Liver (tissue), 9 donors: Measurements from ENCODE around the gene MYOF. TPM values are rescaled to one million over a fixed set of nuclear protein-coding genes. Genes with fewer than 3 reads are reported as not detected.

Source experiments
- DNase-seq: peaks from one replicate; pipeline ENCODE4 v3.0.0-alpha.2; 2017; ENCODE audit warnings: low spot score
- H3K27ac ChIP-seq, 2 donors: one replicate each; pipeline ENCODE4 v1.7.0; 2013; ENCODE audit warnings: inconsistent platforms in 2 of 2, low read length in 2 of 2, control low read depth in 1 of 2, low read depth in 1 of 2, mild to moderate bottlenecking in 1 of 2
- H3K27me3 ChIP-seq, 4 donors: one replicate each; pipeline versions ENCODE4 v1.6.1 to v1.7.0; 2013; ENCODE audit warnings: low read length in 3 of 4, inconsistent platforms in 1 of 4, mild to moderate bottlenecking in 1 of 4, moderate library complexity in 1 of 4; ENCODE audit not compliant: control insufficient read depth in 4 of 4, insufficient read depth in 4 of 4
- H3K36me3 ChIP-seq, 4 donors: one replicate each; pipeline versions ENCODE4 v1.6.1 to v1.7.0; 2013; ENCODE audit warnings: low read length in 3 of 4, mild to moderate bottlenecking in 3 of 4, low read depth in 1 of 4, moderate library complexity in 1 of 4; ENCODE audit not compliant: control insufficient read depth in 4 of 4, insufficient read depth in 3 of 4
- H3K4me1 ChIP-seq, 4 donors: one replicate each; pipeline versions ENCODE4 v1.6.1 to v1.7.0; 2013; ENCODE audit warnings: low read length in 3 of 4, mild to moderate bottlenecking in 3 of 4, moderate library complexity in 1 of 4; ENCODE audit not compliant: control insufficient read depth in 4 of 4, insufficient read depth in 4 of 4
- H3K4me3 ChIP-seq, 3 donors: one replicate each; pipeline versions ENCODE4 v1.6.1 to v1.7.0; 2013; ENCODE audit warnings: low read length in 3 of 3, control low read depth in 1 of 3, low read depth in 1 of 3, mild to moderate bottlenecking in 1 of 3
- H3K9ac ChIP-seq, 2 donors: one replicate each; pipeline ENCODE4 v1.7.0; 2013; ENCODE audit warnings: low read length in 2 of 2, mild to moderate bottlenecking in 2 of 2, moderate library complexity in 2 of 2, control low read depth in 1 of 2, low read depth in 1 of 2
- H3K9me3 ChIP-seq, 4 donors: one replicate each; pipeline versions ENCODE4 v1.6.1 to v1.7.0; 2013; ENCODE audit warnings: low read length in 3 of 4; ENCODE audit not compliant: control insufficient read depth in 4 of 4
- ATF3 ChIP-seq: IDR thresholded peaks from 2 replicates; pipeline ENCODE4 v1.6.1; 2016; ENCODE audit warnings: antibody characterized with exemption
- CTCF ChIP-seq: fragments of 150-350 bp; IDR thresholded peaks from 2 replicates; pipeline ENCODE4 v1.5.1; 2017; ENCODE audit warnings: improper control_type of control experiment, low read depth, low read length; ENCODE audit not compliant: missing input control
- EGR1 ChIP-seq, 2 donors: IDR thresholded peaks; 2 replicates each; pipeline ENCODE4 v1.6.1; 2016 to 2018; ENCODE audit warnings: antibody characterized with exemption in 2 of 2, low read depth in 2 of 2
- FOXA1 ChIP-seq: IDR thresholded peaks from 2 replicates; pipeline ENCODE4 v1.6.1; 2016; ENCODE audit warnings: antibody characterized with exemption
- FOXA2 ChIP-seq: IDR thresholded peaks from 2 replicates; pipeline ENCODE4 v1.6.1; 2016; ENCODE audit warnings: antibody characterized with exemption
- GABPA ChIP-seq, 2 donors: IDR thresholded peaks in 1 of 2; conservative IDR thresholded peaks in 1 of 2; 2 replicates each; pipeline ENCODE4 v1.6.1; 2016; ENCODE audit warnings: antibody characterized with exemption in 2 of 2, mild to moderate bottlenecking in 1 of 2, moderate library complexity in 1 of 2
- HNF4A ChIP-seq, 2 donors: conservative IDR thresholded peaks; 2 replicates each; pipeline ENCODE4 v1.6.1; 2016; ENCODE audit warnings: antibody characterized with exemption in 2 of 2, mild to moderate bottlenecking in 2 of 2
- HNF4G ChIP-seq: IDR thresholded peaks from 2 replicates; pipeline ENCODE4 v1.6.1; 2016; ENCODE audit warnings: antibody characterized with exemption
- JUND ChIP-seq, 2 donors: IDR thresholded peaks; 2 replicates each; pipeline ENCODE4 v1.6.1; 2016; ENCODE audit warnings: antibody characterized with exemption in 2 of 2
- MAX ChIP-seq: IDR thresholded peaks from 2 replicates; pipeline ENCODE4 v1.6.1; 2016; ENCODE audit warnings: antibody characterized with exemption
- NR2F2 ChIP-seq: IDR thresholded peaks from 2 replicates; pipeline ENCODE4 v1.6.1; 2016; ENCODE audit warnings: antibody characterized with exemption
- RAD21 ChIP-seq, 2 donors: IDR thresholded peaks; 2 replicates each; pipeline ENCODE4 v1.6.1; 2016; ENCODE audit warnings: antibody characterized with exemption in 2 of 2, mild to moderate bottlenecking in 2 of 2
- REST ChIP-seq: IDR thresholded peaks from 2 replicates; pipeline ENCODE4 v1.6.1; 2016; ENCODE audit warnings: antibody characterized with exemption, mild to moderate bottlenecking
- RXRA ChIP-seq, 2 donors: IDR thresholded peaks; 2 replicates each; pipeline ENCODE4 v1.6.1; 2017 to 2018; ENCODE audit warnings: antibody characterized with exemption in 2 of 2, mild to moderate bottlenecking in 1 of 2
- SP1 ChIP-seq: IDR thresholded peaks from 2 replicates; pipeline ENCODE4 v1.6.1; 2018; ENCODE audit warnings: antibody characterized with exemption, mild to moderate bottlenecking
- TAF1 ChIP-seq: conservative IDR thresholded peaks from 2 replicates; pipeline ENCODE4 v1.6.1; 2016; ENCODE audit warnings: antibody characterized with exemption, mild to moderate bottlenecking
- YY1 ChIP-seq: IDR thresholded peaks from 2 replicates; pipeline ENCODE4 v1.6.1; 2016; ENCODE audit warnings: antibody characterized with exemption, mild to moderate bottlenecking
- ZBTB33 ChIP-seq: IDR thresholded peaks from 2 replicates; pipeline ENCODE4 v1.6.1; 2016; ENCODE audit warnings: antibody characterized with exemption
- WGBS: extraction: QIAGEN DNeasy Blood & Tissue Kit; methylation state at CpG from one replicate; pipeline ENCODE4 v1.1.7; 2013; 5-methylcytosine and 5-hydroxymethylcytosine counted together
- polyA plus RNA-seq, 2 donors: library from polyadenylated mRNA; stranded (reverse) in 1 of 2; unstranded in 1 of 2; fragments of 200-250 nt in 1 of 2; fragments of >200 nt in 1 of 2; fragmentation: Nextera tagmentation in 1 of 2; extraction: Ambion mirVana in 1 of 2; gene quantifications; one replicate each; pipeline versions ENCODE4 v1.2.1 to v1.2.3, GENCODE V29; 2013 to 2015
- total RNA-seq, 2 donors: library from RNA; depleted of rRNA; stranded (reverse); fragments of >200 nt; gene quantifications; one replicate each; pipeline ENCODE4 v1.2.3, GENCODE V29; 2014
- donor health status: healthy.
- donor health status: healthy.
- donor health status: healthy.
- donor health status: healthy.
- donor health status: healthy.

Gene MYOF
- total and polyA plus RNA-seq, 4 donors = 0.89 to 5.7 (median 3.2) TPM

- Histone ChIP-seq H3K27ac (no peak overlapping the region), H3K27me3 (no peaks in the 10 kb centered on the region), H3K9ac (no peak overlapping the region), H3K9me3 (no peaks in the 10 kb centered on the region), H3K4me1 (no peaks in the 10 kb centered on the region), H3K36me3 (no peaks in the 10 kb centered on the region), H3K4me3 (no peak overlapping the region)
- no peak for DNase-seq
- 68% methylated on average over 6 of the region's 6 CpGs for WGBS
- no peak for TF ChIP-seq RXRA (IDR thresholded peaks at IDR 0.05)
- TF ChIP-seq REST = no peak
- TF ChIP-seq FOXA1 = no peak
- TF ChIP-seq JUND (IDR thresholded peaks at IDR 0.05) = no peak
- TF ChIP-seq NR2F2 = no peak
- TF ChIP-seq CTCF = no peak
- TF ChIP-seq ATF3 = no peak
- no peak for TF ChIP-seq TAF1
- TF ChIP-seq EGR1 (IDR thresholded peaks at IDR 0.05; ENCODE audit: low read depth in 2 of 2) = no peak
- no peak for TF ChIP-seq HNF4G
- no peak for TF ChIP-seq MAX
- TF ChIP-seq YY1 = no peak
- no peak for TF ChIP-seq SP1
- TF ChIP-seq GABPA (IDR thresholded peaks at IDR 0.05 in 1 of 2, conservative IDR thresholded peaks at IDR 0.05 in 1 of 2) = no peak
- TF ChIP-seq HNF4A (conservative IDR thresholded peaks at IDR 0.05) = no peak
Measured at GRCh38 chr10:93299195-93299594, 182.9 kb downstream of the MYOF start.

- no peaks in the 10 kb centered on the region for H3K4me1 ChIP-seq
- H3K27me3 ChIP-seq = no peaks in the 10 kb centered on the region
- TF ChIP-seq HNF4G (no peak), REST (no peak), RXRA (IDR thresholded peaks at IDR 0.05) (no peak), CTCF (no peak), ATF3 (no peak), RAD21 (IDR thresholded peaks at IDR 0.05) (no peak), ZBTB33 (no peak), FOXA2 (no peak), SP1 (no peak), JUND (IDR thresholded peaks at IDR 0.05) (no peak), YY1 (no peak), TAF1 (no peak), NR2F2 (no peak), GABPA (IDR thresholded peaks at IDR 0.05 in 1 of 2, conservative IDR thresholded peaks at IDR 0.05 in 1 of 2) (no peak), EGR1 (IDR thresholded peaks at IDR 0.05; ENCODE audit: low read depth in 2 of 2) (no peak)
- H3K36me3 ChIP-seq = no peaks in the 10 kb centered on the region
- H3K4me3 ChIP-seq = no peak overlapping the region
- 82% methylated on average over 4 of the region's 4 CpGs for WGBS
- DNase-seq = no peak
- no peak overlapping the region for H3K9ac ChIP-seq
- no peaks in the 10 kb centered on the region for H3K9me3 ChIP-seq
- no peak overlapping the region for H3K27ac ChIP-seq
Measured at GRCh38 chr10:93296151-93296550, 186.0 kb downstream of the MYOF start.
